GM12872 (cell line): ENCODE results near the gene ECI1.

Experiments
- TF ChIP-seq, protein P1 (sequence below): IDR thresholded peaks from 3 replicates; pipeline ENCODE4 v1.5.1; 2011; ENCODE audit warnings: low read depth, mild to moderate bottlenecking, low read length, moderate library complexity; ENCODE audit not compliant: insufficient read depth

Gene ECI1

DNA sequence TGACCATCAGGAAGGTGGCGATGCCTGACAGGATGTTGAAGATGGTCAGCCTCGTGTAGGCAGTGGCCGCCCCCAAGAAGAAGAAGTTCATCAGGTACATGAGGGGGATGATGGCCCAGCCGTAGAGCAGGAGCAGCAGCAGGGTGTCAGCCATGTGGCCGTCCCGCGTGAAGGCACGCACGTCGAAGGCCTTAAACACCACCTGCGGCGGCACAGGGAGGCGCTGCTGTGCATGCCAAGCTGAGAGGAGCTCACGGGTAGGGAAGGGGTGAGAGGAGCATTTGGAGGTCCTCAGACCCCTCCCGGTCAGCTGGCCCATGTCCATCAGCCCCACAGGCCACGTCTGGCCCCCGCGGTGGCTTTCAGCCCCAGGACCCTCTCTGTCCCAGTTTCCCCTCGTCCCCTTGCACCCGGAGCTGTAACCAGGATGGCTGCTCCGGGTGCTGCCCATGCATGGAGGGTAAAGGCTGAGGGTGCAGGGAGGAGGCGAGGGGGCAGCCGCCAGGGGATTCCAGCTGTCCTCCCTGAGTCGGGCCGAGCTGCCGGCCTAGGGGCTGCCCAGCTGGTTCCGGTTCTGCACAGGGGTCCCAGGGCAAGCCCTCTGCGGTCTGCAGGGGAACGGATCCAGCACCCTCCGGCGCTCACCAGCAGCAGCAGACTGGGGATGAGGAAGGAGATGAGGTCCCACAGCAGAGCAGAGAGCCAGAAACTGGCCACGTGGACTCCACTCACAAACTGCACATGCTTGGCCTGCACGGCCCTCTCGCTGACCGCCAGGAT lies 33.6 kb upstream of the ECI1 start:
- TF ChIP-seq, protein P1, sequence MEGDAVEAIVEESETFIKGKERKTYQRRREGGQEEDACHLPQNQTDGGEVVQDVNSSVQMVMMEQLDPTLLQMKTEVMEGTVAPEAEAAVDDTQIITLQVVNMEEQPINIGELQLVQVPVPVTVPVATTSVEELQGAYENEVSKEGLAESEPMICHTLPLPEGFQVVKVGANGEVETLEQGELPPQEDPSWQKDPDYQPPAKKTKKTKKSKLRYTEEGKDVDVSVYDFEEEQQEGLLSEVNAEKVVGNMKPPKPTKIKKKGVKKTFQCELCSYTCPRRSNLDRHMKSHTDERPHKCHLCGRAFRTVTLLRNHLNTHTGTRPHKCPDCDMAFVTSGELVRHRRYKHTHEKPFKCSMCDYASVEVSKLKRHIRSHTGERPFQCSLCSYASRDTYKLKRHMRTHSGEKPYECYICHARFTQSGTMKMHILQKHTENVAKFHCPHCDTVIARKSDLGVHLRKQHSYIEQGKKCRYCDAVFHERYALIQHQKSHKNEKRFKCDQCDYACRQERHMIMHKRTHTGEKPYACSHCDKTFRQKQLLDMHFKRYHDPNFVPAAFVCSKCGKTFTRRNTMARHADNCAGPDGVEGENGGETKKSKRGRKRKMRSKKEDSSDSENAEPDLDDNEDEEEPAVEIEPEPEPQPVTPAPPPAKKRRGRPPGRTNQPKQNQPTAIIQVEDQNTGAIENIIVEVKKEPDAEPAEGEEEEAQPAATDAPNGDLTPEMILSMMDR, result no peak

DNA sequence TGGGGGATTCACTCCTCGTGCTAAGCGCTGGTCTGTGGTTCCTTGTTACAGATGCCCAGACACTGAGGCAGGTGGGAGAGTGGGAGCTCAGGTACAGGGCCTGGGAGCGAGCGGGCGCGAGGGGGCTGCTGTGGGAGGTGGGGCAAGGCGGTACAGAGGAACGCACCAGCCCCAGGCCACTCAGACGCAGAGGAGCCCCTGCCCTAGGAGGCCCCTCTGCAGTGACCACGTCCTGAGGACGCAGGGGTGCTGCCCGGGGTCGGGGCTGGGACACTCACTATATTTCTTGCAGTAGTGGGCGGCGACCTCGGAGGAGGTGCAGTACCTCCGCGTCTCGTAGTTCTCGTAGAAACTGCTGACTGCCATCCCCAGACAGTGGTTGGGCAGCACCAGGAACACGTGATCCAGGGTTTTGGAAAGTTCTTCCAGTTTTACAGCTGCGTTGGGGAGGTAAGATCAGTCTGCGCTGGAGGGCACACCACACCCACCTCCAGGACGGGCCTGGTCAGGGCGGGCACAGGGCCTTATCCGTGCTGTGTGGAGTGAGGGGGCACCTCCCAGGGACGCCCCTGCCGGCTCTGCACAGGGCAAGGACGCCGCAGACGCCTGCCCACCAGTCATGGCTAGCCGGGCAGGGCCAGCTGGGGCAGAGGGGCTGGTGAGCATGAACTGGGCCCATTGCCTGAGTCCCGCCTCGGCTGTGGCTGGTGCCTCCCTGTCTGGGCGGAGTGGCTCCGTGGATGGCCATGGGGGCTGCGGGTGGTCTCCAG lies 32.8 kb upstream of the ECI1 start:
- TF ChIP-seq, protein P1, result no peak

DNA sequence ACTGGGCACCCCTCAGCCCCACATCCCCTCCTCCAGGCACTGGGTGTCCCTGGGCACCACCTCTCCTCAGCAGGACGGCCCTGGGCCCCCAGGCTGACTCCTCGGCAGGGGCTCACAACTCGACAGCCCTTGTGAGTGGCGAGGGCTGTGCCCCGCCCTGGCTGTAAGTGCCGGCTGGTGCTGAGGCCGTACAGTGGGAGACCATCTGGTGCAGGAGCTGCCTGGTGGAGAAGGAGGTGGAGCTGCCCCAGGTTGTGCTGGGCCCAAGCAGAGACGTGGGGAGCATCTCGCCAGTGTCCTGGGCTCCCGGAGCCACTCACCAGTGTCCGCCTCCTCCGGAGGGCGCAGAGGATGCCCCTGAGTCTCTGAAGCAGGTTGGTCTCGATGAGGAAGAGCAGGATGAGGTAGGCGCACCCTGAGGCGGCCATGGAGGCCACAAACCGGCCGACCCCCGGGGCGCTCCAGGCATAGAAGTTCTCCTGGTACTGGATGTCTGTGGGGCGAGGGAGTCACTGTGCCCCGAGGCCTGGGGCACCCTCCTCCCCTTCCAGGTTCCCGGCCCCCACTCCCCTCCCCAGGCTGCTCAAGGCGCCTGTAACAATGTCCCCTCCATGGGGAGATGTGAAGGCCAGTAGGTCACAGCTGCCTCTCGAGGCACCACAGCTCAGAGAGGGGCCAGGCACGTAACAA lies 31.6 kb upstream of the ECI1 start:
- TF ChIP-seq, protein P1, result no peak

DNA sequence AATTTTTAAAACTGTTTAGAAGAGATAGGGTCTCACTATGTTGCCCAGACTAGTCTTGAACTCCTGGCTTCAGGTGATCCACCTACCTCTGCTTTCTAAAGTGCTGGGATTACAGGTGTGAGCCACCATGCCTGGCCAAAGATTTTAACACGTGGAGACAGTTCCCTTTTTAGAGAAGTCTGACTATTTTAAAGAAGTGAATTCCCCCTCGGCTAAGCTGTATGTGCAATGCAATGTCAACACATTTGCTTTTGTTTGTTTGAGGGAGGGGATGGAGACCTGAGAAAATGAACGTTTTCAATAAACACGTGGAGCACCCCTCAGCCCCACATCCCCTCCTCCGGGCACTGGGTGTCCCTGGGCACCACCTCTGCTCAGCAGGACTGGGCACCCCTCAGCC lies 30.9 kb upstream of the ECI1 start:
- TF ChIP-seq, protein P1, result no peak

DNA sequence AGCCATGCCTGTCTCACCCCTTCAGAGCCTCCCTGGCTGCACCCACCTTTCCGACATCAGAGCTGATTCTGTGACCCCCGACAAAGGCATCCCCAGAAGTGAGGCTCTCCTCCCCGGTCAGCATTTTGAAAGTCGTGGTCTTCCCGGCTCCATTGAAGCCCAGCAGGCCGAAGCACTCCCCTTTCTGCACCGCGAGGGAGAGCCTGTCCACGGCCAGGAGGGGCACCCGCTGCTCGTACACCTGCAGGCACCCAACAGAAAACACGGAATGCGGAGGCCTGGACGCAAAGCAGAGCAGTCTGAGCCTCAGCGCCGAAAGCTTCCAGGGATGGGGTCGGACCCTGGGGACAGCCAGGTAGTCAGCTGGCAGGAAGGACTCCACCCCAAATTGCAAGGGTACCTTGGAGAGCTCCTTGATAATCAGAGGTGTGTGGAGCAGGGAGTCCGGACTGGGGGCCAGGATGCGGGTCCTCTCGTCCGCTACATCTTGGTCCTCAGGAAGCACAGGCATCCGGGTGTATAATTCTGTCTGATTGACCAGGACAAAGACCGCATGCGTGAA lies 29.7 kb upstream of the ECI1 start:
- TF ChIP-seq, protein P1, result no peak

DNA sequence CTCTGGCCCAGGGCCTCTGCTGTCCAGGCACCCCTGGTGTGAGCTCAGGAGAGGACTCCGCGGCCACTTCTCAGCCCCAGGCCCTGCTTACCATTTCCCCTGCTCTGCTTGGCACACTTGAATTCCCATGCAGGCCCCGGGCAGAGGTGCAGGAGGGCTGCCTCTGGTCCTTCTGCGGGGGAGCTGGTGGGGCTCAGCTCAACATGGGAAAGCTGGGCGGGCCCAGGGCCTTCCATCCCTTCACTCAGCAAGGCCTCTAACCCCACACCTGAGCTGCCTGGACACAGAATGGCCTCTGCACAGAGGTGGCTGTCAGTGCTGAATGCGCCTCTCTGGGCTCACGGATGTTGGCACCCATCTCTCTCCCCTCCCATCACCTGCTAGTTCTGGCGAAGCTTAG lies 29.1 kb upstream of the ECI1 start:
- TF ChIP-seq, protein P1, result no peak
